ENCODE results near the gene TBC1D17. TPM values are rescaled to one million over a fixed set of nuclear protein-coding genes. Genes with fewer than 3 reads are reported as not detected.

Gene TBC1D17
- total RNA-seq, 4 donors from 2014 or later, result 48.7 to 84.3 (median 66.4) TPM

GRCh38 chr19:49861107-49861506, 16.4 kb upstream of the TBC1D17 start:
- DNase-seq, result peak in 1 of 2 donors; percentile 54
- H3K27ac ChIP-seq, result peak overlapping the region in 3 of 4 donors; percentile 69 to 74 (median 73)
- no peaks in the 10 kb centered on the region for H3K9me3 ChIP-seq
- no peaks in the 10 kb centered on the region for H3K27me3 ChIP-seq
- ATAC-seq, result peak in 1 of 2 donors; percentile 31
- TF ChIP-seq POLR2A (IDR thresholded peaks at IDR 0.05) (no peak), CTCF (IDR thresholded peaks at IDR 0.05 in 4 of 5, conservative IDR thresholded peaks at IDR 0.05 in 1 of 5) (no peak)
- no peak overlapping the region for H3K4me3 ChIP-seq
- in situ Hi-C loops (cut with MboI; ENCODE audit: low sequenced_read_pairs in 4 of 4) (no loop called here), intact Hi-C loops (cut with DNase I; ENCODE audit: low total_unique reads) (no loop called here)
- H3K4me1 ChIP-seq, result peaks cover 11 to 12% of the 10 kb centered on the region in 2 donors
- H3K36me3 ChIP-seq, result peaks cover 0 to 52% of the 10 kb centered on the region in 2 donors

GRCh38 chr19:49861541-49862378, 15.7 kb upstream of the TBC1D17 start:
- Histone ChIP-seq H3K4me3 (no peak overlapping the region), H3K36me3 (peaks cover 0 to 48% of the 10 kb centered on the region in 2 donors), H3K9me3 (no peaks in the 10 kb centered on the region), H3K27me3 (no peaks in the 10 kb centered on the region), H3K4me1 (peaks cover 18% of the 10 kb centered on the region in 2 donors), H3K27ac (peak overlapping the region in 3 of 4 donors; percentile 69 to 74 (median 73))
- no peak for ATAC-seq
- in situ Hi-C loops (cut with MboI; ENCODE audit: low sequenced_read_pairs in 4 of 4), result no loop called here
- TF ChIP-seq CTCF (IDR thresholded peaks at IDR 0.05 in 4 of 5, conservative IDR thresholded peaks at IDR 0.05 in 1 of 5), result no peak
- TF ChIP-seq POLR2A (IDR thresholded peaks at IDR 0.05), result no peak
- intact Hi-C loops (cut with DNase I; ENCODE audit: low total_unique reads), result no loop called here
- no peak for DNase-seq

GRCh38 chr19:49862391-49863253, 14.9 kb upstream of the TBC1D17 start:
- TF ChIP-seq CTCF (IDR thresholded peaks at IDR 0.05 in 4 of 5, conservative IDR thresholded peaks at IDR 0.05 in 1 of 5), result no peak
- no peak for TF ChIP-seq POLR2A (IDR thresholded peaks at IDR 0.05)
- no peaks in the 10 kb centered on the region for H3K9me3 ChIP-seq
- ATAC-seq (no peak), DNase-seq (no peak)
- no peak overlapping the region for H3K4me3 ChIP-seq
- in situ Hi-C loops (cut with MboI; ENCODE audit: low sequenced_read_pairs in 4 of 4), result no loop called here
- intact Hi-C loops (cut with DNase I; ENCODE audit: low total_unique reads), result no loop called here
- peaks cover 20 to 21% of the 10 kb centered on the region in 2 donors for H3K4me1 ChIP-seq
- no peak overlapping the region for H3K27ac ChIP-seq
- H3K27me3 ChIP-seq, result no peaks in the 10 kb centered on the region
- H3K36me3 ChIP-seq, result peaks cover 0 to 40% of the 10 kb centered on the region in 2 donors

- Histone ChIP-seq H3K4me1 (peaks cover 28% of the 10 kb centered on the region in 2 donors), H3K36me3 (peaks cover 0 to 33% of the 10 kb centered on the region in 2 donors), H3K27ac (no peak overlapping the region), H3K4me3 (no peak overlapping the region), H3K27me3 (no peaks in the 10 kb centered on the region), H3K9me3 (no peaks in the 10 kb centered on the region)
- intact Hi-C loops (cut with DNase I; ENCODE audit: low total_unique reads) (no loop called here), in situ Hi-C loops (cut with MboI; ENCODE audit: low sequenced_read_pairs in 4 of 4) (no loop called here)
- TF ChIP-seq CTCF (IDR thresholded peaks at IDR 0.05 in 4 of 5, conservative IDR thresholded peaks at IDR 0.05 in 1 of 5) (no peak), POLR2A (IDR thresholded peaks at IDR 0.05) (no peak)
- ATAC-seq (no peak), DNase-seq (no peak)
These were observed 14.1 kb upstream of the TBC1D17 start for GRCh38 chr19:49863254-49863934.
